GM12891 (cell line): ENCODE measurements around the gene RECK.
"Not testable (repeated sequence)": the region's sequence is repeated elsewhere in the genome, so short reads cannot be mapped to it uniquely, and the experiment has no call there.

ENCODE experiments used
- POLR2A ChIP-seq: IDR thresholded peaks from 2 replicates; pipeline ENCODE4 v1.6.1; 2011; ENCODE audit warnings: low read depth, low read length, control low read depth
- POLR2AphosphoS5 ChIP-seq: IDR thresholded peaks from 2 replicates; pipeline ENCODE4 v1.6.1; 2011; ENCODE audit warnings: low read depth, low read length, control low read depth
- TAF1 ChIP-seq: IDR thresholded peaks from 2 replicates; pipeline ENCODE4 v1.6.1; 2011; ENCODE audit warnings: low read depth, low read length, control low read depth

- TF ChIP-seq TAF1, POLR2A, POLR2AphosphoS5: not testable (repeated sequence)
These were observed 39.7 kb upstream of the RECK start for GRCh38 chr9:35997016-35997415.
